Neural progenitor cell (in vitro differentiated cells): Measurements from ENCODE around the gene UBN1.

Experiments
- CTCF ChIP-seq: fragments of 200-600 bp; sonication (generic); IDR thresholded peaks from 2 replicates; pipeline ENCODE4 v1.5.1; 2017; ENCODE audit warnings: antibody characterized with exemption, mild to moderate bottlenecking
- EZH2phosphoT487 ChIP-seq: fragments of 200-600 bp; sonication (generic); IDR thresholded peaks from 2 replicates; pipeline ENCODE4 v1.6.1; 2017; ENCODE audit warnings: antibody characterized with exemption

GRCh38 chr16:4826980-4827379 lies 20.3 kb upstream of the UBN1 start:
- TF ChIP-seq CTCF (no peak), EZH2phosphoT487 (no peak)
